Hypothalamus (tissue), 51 donors: Measurements from ENCODE around the gene TLE7.

Experiments used
- DNase-seq, 51 donors: peaks; one replicate each; lab custom pipeline; 2025; lab: John Stamatoyannopoulos, UW

TLE7 gene

DNA sequence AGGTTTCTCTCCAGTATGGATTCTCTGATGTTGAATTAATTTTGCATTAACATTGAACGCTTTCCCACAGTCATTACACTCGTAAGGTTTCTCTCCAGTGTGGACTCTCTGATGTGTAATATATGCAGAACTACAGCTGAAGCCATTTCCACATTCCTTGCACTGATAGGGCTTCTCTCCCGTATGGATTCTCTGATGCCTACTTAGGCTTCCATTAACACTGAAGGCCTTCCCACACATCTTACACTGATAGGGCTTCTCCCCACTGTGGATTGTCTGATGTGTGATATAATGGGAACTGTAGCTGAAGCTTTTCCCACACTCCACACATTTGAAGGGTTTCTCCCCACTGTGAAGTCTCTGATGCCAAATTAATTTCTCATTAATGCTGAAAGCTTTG is 7.2 kb upstream of the TLE7 start:
- DNase-seq, result no peak

DNA sequence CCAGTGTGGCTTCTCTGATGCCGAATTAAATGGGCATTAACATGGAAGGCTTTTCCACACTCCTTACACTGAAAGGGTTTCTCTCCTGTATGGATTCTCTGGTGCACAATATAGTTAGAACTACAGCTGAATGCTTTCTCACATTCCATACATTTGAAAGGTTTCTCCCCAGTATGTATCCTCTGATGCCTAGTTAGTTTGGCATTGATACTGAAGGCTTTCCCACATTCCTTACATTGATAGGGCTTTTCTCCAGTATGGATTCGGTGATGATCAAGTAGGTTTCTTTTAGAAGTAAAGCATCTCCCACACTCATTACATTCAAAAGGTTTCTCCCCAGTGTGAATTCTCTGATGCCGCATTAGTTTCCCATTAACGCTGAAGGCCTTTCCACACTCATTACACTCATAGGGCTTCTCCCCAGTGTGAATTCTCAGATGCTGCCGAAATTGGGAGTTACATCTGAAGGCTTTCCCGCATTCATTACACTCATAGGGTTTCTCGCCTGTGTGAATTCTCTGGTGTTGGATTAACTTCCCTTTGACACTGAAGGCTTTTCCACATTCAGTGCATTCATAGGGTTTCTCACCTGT is 6.5 kb upstream of the TLE7 start:
- no peak for DNase-seq

DNA sequence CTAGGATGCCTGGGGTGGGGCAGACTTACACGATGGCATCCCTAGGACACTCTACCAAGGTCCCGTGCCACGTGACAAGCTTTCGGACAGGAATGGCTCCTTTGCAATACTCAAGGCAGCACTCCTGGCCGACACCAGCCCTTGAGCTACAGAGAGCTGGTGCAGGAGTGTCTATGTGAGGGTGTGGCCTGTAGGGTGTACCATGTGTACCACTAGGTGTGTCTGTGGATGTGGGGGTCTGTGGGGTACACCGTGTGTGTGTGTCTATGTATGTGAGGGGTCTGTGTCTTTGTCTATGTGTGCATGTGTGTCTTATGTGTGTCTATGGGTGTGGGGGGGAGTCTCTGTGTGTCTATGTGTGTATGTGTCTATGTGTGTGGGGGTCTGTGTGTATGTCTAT is 1.9 kb upstream of the TLE7 start:
- no peak for DNase-seq

DNA sequence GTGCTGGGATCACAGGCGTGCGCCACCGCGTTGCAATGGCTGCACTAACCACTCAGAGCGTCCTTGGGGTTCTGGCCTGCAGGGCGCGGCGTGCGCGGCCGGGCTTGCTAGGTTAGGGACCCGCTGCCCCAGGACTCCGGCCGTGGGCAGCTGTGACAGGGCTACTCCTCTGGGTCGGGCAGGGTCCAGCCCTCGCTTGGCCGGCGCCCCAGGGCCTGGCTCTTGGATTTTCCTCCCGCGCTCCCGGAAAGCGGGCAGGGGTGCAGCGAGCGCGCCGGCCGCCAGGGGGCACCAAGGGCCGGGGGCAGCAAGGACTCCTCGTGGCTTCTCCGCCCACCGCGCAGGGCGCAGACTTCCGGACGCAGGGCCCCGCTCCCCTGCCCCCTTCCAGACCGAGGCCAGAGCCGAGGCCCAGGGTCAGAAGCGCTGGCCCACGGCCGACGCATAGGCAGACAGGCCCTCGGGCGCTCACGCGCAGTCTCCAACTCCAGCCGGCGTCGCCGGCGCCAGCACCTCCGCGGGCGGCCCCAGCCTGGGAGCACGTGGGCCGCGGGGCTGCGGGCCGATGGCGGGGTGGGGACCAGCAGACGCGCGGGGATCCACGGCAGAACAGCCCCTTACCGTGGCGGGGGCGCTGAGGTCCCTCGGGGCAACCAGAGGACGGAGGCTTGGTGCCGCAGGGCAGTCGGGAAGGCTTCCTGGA is 355 bp downstream of the TLE7 start:
- DNase-seq, result no peak

DNA sequence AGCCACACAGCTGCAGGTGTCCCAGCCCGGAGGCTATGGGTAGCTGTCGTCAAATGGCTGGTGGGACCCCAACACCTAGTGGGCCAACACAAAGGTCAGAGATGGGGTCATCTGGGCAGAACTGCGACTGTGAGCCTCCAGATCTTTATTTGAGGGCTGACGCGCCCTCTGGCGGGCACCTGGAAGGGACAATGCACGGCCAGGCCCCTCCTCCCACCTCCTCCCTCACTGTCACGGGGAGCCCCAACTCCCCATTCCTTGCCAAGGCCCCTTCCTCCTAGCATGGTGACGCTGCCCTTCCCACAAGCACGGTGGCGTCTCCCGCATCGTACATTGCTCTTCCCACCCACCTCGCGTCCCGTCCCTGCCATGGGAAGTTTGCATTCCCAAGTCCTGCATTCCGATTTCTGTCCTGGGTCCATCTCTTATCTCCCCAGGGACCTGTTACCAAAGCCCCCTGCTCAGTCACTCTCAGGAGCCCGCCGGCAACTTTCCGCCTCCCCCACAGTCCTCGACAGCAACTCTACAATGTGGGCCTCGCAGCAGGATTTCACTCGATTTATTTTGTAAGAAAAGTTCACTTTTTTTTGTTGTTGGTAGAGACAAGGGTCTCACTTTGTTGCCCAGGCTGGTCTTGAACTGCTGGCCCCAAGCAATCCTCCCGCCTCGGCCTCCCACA is 1.0 kb downstream of the TLE7 start:
- no peak for DNase-seq

DNA sequence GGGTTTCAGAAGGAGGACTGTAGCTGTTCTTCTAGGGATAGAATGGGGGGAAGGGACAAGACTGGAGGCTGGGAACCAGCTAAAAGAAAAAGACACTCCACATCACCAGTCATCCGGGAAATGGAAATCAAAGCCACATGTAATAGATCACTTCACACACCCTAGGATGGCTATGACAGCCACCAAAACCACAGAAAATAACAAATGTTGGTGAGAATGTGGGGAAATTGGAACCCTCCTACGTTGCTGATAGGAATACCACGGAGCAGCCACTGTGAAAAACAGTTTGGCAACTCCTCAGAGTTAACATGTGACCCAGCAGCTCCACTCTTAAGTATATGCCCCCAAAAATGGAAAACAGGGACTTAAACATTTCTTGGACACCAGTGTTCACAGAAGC is 2.3 kb downstream of the TLE7 start:
- DNase-seq, result no peak

DNA sequence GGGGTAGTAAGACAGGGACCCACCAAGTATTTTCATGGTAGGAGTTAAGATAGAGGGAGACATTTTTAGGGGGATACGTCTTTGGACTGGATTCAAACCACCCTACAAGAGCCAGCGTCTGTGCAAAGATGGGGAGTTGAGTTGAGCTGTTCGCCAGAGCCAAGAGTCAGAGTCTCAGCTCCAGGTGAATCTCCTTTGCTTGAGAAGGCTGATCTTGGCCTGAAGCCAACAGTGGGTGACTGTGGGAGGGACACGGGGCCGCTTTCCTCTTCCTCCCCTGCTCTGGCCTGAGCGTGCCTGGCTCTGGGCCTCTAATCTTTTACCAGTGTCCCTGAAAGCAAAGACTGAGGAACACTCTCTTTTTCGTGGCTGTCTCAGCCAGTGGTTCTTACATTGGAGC is 5.4 kb downstream of the TLE7 start:
- no peak for DNase-seq

DNA sequence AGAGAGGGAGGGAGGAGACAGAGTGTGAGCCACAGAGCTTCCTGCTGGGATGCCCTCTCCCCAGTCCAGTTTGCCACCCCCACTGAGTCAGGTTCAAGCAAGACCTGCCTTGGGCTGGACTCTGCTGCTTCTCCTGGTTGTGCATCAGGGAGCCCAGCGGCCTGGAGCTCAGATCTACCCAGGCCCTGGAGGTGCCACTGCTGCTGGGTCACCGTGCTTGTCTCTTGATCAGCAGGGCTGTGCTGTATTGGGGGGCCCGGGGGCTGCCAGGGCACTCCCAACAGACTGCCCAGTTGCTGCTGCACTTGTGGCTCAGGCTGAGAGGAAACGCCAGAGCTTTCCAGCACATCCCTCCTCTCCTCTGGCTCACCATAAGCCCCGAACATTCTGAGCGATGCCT is 8.9 kb downstream of the TLE7 start:
- no peak for DNase-seq

DNA sequence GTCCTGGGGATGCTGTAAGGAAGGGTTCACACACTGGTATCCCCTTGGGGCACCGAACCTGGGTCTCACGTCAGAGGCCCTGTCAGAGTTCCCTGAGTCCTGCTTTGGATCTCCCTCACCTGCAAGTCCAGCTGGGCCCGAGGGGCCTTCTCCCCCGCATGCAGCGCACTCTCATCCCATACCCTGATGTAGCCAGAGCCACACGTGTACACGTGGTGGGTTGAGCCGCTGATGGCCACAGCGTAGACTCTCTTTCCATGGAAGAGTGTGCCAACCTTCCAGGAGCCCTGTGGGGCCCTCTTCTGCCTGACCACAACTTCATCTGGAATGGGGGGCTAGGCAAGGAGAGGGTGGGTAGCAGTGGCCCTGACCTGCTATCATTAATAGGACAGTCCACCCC is 9.9 kb downstream of the TLE7 start:
- DNase-seq, result no peak

DNA sequence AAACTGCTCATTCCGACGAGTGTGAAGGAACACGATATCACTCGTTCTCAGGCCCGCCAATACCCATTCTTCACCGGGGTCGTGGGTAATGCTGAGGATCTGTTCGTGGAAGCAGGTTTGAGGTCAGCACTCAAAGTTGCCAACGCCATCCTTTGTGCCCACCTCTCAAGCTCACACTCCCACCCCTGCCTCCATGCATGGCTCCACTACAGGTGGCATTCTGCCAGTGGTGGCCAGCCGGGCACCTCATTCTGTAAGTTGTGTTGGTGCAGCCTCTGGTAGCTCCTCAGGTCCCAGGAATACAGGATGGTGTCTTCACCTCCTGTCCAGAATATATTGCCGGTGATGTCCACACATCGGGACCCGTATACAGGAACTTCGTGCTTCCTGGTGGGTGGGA is 10.7 kb downstream of the TLE7 start:
- DNase-seq, result no peak

DNA sequence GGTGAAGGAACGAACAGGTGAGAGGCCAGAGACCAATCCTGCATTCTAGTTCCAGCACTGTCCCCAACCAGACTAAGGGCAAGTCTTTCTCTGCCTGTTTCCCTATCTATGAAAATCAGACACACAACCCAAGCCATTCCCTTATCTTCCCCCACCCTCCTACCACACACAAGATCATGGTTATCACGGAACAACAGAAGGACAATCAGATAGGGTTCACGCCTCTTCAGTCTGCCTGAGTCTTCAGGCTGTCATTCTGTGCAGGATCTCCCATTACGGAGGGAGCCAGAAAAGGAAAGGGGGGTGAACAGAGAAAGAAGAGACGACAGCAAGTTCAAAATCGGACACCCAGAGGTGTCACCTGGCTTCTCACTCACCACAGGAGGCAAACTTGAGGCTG is 11.1 kb downstream of the TLE7 start:
- DNase-seq, result no peak

DNA sequence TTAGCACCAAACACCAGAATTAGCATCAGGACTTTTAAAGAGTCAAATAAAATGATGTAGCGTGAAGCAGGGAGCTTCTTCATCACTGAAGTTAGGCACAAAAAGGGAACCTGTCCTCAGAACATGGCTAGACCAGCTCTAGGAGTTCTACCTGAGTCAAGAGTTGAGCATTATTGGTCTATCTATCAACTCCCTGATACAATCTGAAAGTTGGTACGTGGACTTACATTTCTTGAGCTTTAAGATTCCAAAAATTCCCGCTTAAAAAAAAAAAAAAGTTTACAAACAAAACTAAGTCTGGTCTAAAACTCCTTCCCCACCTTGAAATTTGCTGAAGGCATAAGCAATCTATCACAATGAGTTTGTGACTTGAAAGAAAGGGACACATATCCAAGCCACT is 12.3 kb downstream of the TLE7 start:
- no peak for DNase-seq

DNA sequence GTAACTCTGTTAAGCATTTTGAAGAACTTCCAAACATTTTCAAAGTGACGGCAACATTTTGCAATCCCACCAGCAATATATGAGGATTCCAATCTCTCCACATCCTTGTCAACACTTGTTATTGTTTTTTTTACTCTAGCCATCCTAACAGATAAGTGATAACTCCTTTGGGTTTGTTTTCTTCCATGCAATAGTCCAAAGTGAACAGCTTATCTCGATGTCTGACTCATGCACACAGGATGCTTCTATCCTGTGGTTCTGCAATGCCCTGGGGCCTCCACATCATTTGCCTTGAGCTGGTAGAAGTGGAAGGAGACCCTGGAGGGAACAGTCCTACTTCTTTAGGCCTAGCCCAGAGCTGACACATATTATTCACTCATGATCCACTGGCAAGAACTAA is 13.0 kb downstream of the TLE7 start:
- DNase-seq, result no peak

DNA sequence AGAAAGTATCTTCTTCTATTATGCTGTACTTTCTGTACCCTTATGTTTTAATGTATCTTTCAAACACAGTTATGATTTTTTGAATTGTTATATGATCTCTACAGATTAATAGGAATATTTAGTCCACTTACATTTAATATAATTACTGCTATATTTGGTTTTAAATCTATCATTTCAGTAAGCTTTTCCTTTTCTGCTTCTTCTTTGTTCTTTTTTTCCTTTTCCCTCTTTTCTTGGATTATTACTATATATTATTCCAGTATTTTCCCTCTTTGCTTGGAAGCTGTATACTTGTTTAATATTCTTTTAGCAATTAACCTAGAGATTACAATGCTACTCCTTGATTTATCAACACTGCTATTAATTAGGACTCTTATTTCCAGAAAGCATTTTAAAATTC is 13.5 kb downstream of the TLE7 start:
- DNase-seq, result no peak

DNA sequence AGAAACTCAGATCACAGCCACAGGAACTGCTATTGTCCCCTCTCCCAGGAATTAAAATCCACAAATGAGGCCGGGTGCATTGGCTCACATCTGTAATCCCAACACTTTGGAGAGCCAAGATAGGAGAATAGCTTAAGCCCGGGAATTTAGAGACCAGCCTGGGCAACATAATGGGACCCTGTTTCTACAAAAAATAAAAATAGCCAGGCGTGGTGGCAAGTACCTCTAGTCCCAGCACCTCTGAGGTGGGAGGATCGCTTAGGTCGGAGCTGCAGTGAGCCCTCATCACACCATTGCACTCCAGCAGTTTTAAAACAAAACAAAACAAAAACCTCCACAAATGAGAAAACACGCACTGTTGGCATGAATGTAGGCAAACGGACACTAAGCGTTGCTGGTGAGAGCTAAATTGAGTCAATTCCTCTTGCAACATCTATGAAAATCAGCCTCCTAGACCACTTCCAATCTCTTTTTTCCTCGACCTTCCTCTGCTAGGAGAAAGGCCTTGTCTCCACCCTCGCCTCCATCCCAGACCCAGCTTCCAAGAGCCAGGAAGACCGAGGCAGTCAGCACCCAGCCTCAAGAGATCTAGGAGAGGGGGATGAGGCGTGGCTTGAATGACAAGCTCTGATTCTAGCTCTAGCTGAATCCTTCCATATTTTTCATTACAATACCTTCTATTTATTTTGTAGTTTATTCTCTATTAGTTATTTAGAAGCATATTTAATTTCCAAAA is 14.8 kb downstream of the TLE7 start:
- no peak for DNase-seq

DNA sequence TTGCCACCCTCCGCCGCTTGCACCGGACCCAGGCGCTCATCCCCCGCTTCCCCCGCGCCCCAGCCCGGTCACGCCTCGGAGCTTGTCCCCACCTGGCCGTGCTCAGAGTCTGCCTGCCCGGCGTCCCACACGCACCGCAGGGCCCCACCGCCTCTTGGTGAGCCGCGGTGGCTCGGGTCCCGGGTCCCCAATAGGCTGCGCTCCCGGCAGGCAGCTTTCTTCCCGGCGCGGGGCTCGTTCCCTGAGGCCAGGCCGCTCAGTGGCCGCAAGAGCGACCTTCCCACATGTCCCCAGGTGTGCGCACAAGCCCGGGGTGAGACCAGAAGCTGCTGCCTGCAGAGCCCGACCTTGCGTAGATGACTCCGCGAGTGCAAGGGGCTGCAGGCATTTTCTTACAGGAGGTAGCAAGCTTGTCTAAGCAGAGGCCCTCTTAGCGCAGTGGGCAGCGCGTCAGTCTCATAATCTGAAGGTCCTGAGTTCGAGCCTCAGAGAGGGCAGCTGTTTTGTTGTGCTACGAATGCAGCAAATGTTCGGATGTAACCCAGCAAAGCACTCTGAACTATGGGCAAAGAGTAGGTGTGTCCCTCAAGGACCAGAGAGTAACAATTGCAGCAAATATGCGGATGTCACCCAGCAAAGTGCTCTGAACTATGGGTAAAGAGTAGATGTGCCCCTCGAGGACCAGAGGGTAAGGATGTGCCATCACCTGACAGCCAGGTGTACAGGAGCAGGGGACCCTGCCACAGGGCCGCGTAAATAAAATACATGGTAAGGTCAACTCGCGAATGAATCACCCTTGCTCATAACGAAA is 15.6 kb downstream of the TLE7 start:
- peak in 13 of 51 donors; percentile 3 to 45 (median 15) for DNase-seq

DNA sequence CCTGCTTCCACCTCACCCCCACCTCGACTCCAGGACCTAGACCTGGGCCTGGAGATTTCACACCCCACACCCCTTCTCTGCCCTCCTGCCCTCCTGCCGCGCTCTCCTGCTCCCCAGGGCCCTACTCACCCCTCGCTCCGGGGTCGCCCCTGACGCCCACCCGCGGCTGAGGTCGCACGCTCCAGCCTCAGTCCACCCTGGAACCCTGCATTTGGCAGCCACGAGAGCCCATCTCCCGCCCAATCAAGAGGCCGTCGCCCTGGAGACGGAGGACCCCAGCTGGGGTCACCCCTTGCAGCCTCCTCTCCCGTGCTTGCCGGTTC is 16.1 kb downstream of the TLE7 start:
- DNase-seq, result no peak

DNA sequence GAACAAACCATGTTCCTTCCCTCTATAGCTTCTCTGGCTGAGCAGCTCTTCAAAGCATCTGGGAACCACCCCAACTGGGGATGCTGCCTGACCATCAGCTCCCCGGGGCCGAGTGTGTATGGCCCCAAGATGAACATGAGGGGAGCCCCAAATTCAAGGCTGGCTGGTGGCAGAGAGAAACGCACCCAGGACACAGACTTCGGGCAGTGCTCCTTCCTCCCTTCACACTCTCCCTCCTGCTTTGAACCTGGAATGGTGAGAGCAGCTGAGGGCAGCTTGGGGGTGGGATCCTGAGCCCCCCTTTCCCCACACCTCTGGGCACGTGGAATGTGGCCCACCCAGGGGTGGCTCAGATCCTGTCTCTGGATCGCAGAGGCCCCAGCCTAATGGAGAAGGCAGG is 17.2 kb downstream of the TLE7 start:
- no peak for DNase-seq

DNA sequence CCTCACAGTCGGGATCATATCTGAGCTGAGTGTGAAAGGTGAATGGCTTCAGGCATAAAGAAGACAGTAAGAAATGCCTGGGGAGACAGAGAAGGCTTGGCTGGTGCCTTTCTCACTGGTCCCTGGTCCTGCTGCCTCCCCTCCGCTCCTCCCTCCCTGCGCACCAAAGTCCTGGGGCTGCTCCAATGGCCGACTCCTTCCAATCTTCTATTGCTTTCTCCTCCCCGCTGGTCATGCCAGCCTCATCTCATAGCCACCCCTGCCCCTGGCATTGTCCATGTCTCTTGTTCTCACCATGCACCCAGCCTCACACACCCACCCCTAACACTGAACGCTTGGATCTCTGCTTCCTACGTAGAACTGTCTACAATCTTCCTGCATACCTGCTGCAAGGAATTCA is 18.0 kb downstream of the TLE7 start:
- DNase-seq, result no peak

DNA sequence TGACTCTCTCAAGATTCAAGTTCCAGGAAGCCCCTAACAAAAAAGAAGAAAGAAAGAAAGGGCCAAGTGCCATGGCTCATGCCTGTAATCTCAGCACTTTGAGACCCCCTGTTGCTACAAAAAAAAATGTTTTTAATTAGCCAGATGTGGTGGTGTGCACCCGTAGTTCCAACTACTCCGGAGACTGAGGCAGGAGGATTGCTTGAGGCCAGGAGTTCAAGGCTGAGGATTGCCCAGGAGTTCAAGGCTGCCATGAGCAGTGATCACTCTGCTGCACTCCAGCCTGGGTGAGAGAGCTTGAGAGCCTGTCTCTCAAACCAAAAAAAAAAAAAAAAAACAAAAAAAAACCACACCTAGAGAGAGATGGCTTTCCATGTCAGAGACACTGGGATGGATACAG is 18.8 kb downstream of the TLE7 start:
- DNase-seq, result no peak

DNA sequence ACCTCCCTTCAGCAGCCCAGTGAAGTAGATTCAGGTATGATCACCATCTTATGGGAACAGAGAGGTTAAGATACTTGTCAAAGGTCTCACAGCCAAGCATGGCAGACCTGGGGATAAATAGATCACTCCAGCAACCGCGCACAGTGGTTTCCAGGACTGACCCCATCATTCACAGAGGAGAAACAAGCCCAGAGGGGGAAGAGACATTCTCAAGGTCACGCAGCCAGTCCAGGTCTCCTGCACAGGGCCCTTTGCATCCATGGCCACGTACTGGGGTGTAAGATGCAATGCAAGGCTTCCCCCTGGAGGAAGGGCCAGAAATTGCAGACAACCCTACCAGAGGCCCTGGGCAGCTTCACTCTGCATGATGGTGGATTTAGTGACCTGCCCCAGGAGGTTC is 19.9 kb downstream of the TLE7 start:
- no peak for DNase-seq
